Fibroblast of gingiva (primary cell): ENCODE measurements around the gene ARHGAP35.
"Not testable (repeated sequence)": the region's sequence is repeated elsewhere in the genome, so short reads cannot be mapped to it uniquely, and the experiment has no call there.

Experiments used
- DNase-seq: peaks from one replicate; pipeline ENCODE4 v3.0.0-alpha.2; 2011; ENCODE audit warnings: low read depth

ARHGAP35 gene

DNA sequence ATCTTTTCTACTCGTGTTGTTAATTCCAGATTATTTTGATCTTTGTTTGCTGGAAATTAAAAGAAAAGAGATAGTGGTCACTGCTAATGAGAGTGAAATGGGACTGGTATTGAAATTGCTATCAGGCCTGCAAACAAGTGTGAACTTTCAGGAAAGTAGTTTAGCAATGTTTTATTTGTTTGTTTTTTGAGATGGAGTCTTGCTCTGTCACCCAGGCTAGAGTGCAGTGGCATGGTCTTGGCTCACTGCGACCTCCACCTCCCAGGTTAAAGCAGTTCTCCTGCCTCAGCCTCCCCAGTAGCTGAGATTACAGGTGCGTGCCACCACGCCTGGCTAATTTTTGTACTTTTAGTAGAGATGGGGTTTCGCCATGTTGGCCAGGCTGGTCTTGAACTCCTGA is 10.4 kb downstream of the ARHGAP35 start:
- not testable (repeated sequence) for DNase-seq

GRCh38 chr19:46872967-46873366 is 12.2 kb downstream of the ARHGAP35 start:
- no peak for DNase-seq

DNA sequence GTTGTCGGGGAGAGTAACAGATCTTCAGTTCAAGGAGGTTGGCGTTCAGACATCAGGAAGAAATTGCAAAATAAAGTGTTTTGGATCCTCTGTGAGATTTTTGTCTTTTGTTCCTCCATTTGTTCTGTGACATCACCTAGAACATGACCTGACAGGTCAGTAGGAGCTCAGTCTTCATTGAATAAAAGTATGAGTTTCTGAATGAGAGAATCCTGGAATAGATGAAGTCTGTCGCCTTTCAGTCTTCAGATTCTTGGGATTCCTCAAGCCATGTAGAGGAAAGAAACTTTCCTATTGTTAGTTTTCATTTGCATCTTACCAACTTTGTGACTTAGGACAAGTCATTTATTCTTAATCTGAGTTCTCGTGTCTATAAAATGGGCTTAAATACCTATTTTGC is 14.4 kb downstream of the ARHGAP35 start:
- no peak for DNase-seq

DNA sequence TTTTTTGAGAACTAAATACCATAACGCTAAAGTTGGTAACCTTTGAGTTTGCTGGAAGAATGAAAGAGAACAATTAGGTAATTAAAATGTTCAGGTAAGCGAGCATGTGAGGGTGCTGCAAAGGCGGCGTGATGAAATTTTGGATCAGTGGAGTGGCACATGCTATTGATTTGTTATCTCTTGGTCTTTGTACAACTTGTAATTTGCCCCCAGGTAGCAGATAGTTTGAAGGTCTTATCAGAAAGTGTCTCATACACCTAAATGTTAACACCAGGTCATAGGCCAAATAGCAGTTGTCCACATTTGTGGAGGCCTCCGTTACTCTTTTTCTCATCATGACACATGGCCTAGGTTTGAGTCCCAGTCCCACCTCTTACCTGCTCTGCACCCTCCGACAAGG is 14.9 kb downstream of the ARHGAP35 start:
- no peak for DNase-seq

GRCh38 chr19:46878613-46879375 is 18.0 kb downstream of the ARHGAP35 start:
- peak; percentile 35 for DNase-seq

DNA sequence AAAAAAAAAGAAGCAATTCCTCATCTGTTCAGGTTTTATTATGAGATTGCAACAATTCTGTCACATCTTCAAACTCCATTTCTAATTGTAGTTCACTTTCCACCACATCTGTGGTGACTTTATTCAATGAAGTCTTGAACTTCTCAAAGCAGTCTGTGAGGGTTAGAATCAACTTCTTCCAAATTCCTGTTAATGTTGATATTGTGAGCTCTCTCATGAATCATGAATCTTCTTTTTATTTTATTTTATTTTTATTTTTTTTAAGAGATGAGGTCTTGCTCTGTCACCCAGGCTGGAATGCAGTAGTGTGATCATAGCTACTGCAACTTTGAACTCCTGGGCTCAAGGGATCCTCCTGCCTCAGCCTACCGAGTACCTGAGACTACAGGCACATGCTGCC is 19.6 kb downstream of the ARHGAP35 start:
- DNase-seq: no peak

- no peak for DNase-seq
These were observed 20.3 kb downstream of the ARHGAP35 start for GRCh38 chr19:46881092-46881491.

GRCh38 chr19:46882034-46882433 is 21.2 kb downstream of the ARHGAP35 start:
- DNase-seq: no peak

- DNase-seq: not testable (repeated sequence)
These were observed 22.0 kb downstream of the ARHGAP35 start for GRCh38 chr19:46882751-46883150.

DNA sequence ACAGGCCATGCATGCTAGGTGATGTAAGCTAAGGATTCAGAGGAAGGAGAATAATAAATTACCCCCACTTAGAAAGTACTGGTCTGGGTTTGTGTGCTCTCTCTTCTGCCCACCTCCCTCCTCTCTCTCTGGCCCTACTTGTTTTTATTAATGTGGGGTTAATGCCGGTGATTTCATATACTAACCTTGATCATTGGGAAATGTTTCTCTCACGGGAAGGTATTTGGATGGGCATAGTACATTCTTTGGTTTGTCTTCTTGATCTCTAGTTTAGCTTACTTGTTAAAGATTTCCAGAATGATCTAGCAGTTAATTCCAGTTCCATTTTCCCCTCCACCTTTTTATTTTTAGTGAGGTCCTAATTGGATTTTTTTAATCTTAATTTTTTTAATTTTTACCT is 24.6 kb downstream of the ARHGAP35 start:
- DNase-seq: no peak

DNA sequence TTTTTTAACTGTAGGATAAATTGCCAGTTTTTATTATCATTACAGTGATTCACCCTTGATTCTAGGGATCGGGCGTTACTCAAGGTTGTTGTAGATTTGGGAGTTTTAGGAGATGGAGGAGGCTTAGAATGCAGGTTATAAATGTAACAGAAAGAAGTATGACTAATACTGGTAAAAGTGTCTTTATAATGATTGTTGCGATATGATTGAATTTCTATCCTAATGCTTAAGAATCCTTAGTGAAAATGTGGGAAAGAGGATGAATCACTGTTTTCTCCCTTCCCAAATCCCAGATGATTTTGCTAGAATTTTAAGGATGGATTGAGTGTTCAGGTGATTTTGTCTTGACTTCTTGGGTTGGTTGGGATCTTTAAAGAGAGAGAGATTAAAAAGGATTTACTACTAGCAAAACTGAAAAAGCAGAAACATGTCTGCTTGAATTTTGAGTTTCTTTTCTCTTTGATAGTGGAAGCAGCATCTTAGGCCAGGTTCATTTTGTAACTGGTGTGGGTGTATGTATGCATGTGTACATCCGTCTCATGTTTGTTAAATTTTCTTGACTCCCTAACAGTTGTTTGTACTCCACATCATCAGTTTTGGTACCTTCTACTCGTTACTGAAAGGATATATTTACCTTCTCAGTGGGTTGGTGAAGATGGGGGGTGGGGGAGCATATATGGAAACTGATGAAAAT is 25.9 kb downstream of the ARHGAP35 start:
- DNase-seq: no peak

GRCh38 chr19:46887240-46887782 is 26.5 kb downstream of the ARHGAP35 start:
- no peak for DNase-seq

GRCh38 chr19:46890423-46891170 is 29.8 kb downstream of the ARHGAP35 start:
- DNase-seq: peak; percentile 95

DNA sequence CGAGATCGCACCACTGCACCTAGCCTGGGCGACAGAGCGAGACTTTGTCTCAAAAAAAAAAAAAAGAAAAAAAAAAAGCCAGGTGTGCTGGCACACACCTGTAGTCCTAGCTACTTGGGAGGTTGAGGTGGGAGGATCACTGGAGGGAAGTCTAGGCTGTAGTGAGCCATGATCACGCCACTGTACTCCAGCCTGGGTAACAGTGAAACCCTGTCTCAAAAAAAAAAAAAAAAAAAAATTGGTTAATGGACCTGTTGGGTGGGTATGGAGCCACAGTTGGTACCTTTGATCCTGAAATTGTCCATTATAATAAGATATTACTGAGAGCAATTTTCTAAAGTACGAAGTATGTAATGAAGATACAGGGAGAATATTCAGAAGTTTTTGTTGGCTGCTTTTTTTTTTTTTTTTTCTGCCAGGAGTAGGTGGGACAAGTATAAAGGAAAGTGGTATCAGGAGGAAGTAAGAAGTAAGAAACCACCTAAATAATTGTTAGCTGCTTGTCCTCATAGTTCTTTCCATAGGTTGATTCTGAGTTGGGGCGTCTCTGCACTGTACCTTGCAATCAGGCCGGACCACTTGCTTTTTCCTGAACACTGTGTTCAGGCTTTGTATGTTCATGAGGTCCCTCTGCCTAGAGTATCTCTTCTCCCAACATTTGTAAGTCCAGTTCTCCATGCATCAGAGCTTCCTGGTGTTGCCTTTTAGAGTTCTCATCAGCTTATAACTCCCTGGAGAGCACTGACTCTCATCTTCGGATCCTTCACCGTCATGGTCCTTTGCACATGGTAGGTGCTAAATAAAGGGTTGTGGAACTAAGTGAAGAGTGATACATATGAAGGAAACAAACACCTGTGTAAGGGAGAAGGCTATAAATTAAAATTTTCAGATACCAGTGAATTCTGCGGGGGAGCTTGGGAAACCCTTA is 31.7 kb downstream of the ARHGAP35 start:
- DNase-seq: no peak

GRCh38 chr19:46896076-46896794 is 35.4 kb downstream of the ARHGAP35 start:
- no peak for DNase-seq

DNA sequence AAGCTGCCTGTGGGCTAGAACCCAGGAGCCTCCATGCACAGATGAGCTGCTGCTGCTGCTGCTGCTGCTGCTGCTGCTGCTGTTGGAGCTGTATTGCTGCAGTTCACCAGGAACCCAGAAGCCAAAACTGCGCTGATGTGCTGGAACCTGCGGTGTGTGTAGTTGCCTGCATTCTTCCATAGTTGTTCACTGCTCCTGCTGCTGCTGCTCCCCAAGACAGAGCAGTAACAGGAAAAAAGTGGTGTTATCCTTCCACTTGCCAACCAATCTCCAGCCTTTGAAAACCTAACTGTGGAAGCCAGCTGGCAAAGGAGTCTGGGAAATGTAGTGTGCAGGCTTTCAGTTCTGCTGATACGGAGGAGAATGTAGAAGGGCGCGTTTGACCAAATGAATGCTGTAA is 37.9 kb downstream of the ARHGAP35 start:
- DNase-seq: no peak

GRCh38 chr19:46900341-46900740 is 39.5 kb downstream of the ARHGAP35 start:
- DNase-seq: no peak

- no peak for DNase-seq
These were observed 41.1 kb downstream of the ARHGAP35 start for GRCh38 chr19:46901701-46902401.

- DNase-seq: no peak
These were observed 41.6 kb downstream of the ARHGAP35 start for GRCh38 chr19:46902402-46902766.

DNA sequence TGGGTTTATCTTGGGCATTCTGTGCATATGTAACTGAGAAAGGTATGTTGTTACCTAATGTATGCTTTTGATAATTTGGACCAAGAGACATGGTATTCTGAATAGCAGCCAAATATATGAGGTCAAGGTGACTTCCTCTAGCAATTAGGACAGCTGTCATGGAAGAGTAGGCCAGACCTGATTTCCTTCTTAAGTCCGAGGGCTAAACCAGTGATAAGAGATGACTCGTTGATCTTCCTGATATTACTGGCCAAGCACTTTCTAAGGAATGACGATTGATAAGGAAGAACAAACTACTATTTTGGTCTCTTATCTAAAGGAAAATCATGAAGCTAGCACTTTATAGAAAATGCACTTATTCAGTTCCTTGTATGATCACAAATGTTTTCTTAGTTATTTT is 42.7 kb downstream of the ARHGAP35 start:
- no peak for DNase-seq
